ENCODE measurements around the gene PEX11G.

DNA sequence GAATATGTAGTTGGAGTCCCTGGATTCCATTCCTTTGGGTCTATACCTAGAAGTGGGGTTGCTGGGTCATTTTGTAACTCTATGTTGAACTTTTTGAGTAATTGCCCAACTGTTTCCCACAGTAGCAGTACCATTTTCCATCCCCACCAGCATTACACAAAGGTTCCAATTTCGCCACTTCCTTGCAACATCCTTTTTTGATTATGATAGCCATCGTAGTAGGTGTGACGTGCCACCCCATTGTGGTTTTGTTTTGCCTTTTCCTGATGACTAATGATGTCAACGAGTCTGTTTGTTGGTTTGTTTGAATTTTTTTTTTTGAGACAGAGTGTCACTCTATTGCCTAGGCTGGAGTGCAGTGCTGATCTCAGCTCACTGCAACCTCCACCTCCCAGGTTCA is 3.3 kb upstream of the PEX11G start:
- TF ChIP-seq, protein P1, sequence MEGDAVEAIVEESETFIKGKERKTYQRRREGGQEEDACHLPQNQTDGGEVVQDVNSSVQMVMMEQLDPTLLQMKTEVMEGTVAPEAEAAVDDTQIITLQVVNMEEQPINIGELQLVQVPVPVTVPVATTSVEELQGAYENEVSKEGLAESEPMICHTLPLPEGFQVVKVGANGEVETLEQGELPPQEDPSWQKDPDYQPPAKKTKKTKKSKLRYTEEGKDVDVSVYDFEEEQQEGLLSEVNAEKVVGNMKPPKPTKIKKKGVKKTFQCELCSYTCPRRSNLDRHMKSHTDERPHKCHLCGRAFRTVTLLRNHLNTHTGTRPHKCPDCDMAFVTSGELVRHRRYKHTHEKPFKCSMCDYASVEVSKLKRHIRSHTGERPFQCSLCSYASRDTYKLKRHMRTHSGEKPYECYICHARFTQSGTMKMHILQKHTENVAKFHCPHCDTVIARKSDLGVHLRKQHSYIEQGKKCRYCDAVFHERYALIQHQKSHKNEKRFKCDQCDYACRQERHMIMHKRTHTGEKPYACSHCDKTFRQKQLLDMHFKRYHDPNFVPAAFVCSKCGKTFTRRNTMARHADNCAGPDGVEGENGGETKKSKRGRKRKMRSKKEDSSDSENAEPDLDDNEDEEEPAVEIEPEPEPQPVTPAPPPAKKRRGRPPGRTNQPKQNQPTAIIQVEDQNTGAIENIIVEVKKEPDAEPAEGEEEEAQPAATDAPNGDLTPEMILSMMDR (IDR thresholded peaks at IDR 0.05; ENCODE audit: poor library complexity): no peak
- no peak for TF ChIP-seq EZH2phosphoT487 (IDR thresholded peaks at IDR 0.05; ENCODE audit: low read depth, severe bottlenecking, unreplicated experiment)
